Hepatocyte (in vitro differentiated cells): ENCODE data around the gene DBP. TPM values are rescaled to one million over a fixed set of nuclear protein-coding genes. Genes with fewer than 3 reads are reported as not detected.

Experiments used
- DNase-seq: peaks from one replicate; pipeline ENCODE4 v3.0.0-alpha.2; 2016; ENCODE audit warnings: low spot score
- H2AFZ ChIP-seq: fragments of 200-600 bp; sonication (generic); 2 replicates; pipeline ENCODE4 v1.6.0; 2016; ENCODE audit warnings: antibody characterized with exemption, mild to moderate bottlenecking
- H3K27ac ChIP-seq: fragments of 200-600 bp; sonication (generic); 2 replicates; pipeline ENCODE4 v1.5.1; 2016; ENCODE audit warnings: mild to moderate bottlenecking
- H3K27me3 ChIP-seq: fragments of 200-600 bp; sonication (generic); 2 replicates; pipeline ENCODE4 v1.6.1; 2016
- H3K36me3 ChIP-seq: fragments of 200-600 bp; sonication (generic); replicated peaks from 2 replicates; pipeline ENCODE4 v1.5.1; 2016; ENCODE audit warnings: low read depth; ENCODE audit not compliant: insufficient read depth
- H3K4me1 ChIP-seq: fragments of 200-600 bp; sonication (generic); 2 replicates; pipeline ENCODE4 v1.5.1; 2016; ENCODE audit warnings: mild to moderate bottlenecking, moderate library complexity; ENCODE audit not compliant: insufficient read depth
- H3K4me2 ChIP-seq: fragments of 200-600 bp; sonication (generic); 2 replicates; pipeline ENCODE4 v1.6.0; 2016
- H3K4me3 ChIP-seq: fragments of 200-600 bp; sonication (generic); 2 replicates; pipeline ENCODE4 v1.5.1; 2016; ENCODE audit warnings: mild to moderate bottlenecking
- H3K79me2 ChIP-seq: fragments of 200-600 bp; sonication (generic); 2 replicates; pipeline ENCODE4 v1.6.0; 2017; ENCODE audit warnings: mild to moderate bottlenecking
- H3K9me2 ChIP-seq: fragments of 200-600 bp; sonication (generic); replicated peaks from 2 replicates; pipeline ENCODE4 v1.6.0; 2017; ENCODE audit warnings: mild to moderate bottlenecking; ENCODE audit not compliant: insufficient read depth
- H3K9me3 ChIP-seq: fragments of 200-600 bp; sonication (generic); 2 replicates; pipeline ENCODE4 v1.5.1; 2016; ENCODE audit warnings: low read depth, mild to moderate bottlenecking
- H4K20me1 ChIP-seq: fragments of 200-600 bp; sonication (generic); 2 replicates; pipeline ENCODE4 v1.6.0; 2016; ENCODE audit warnings: mild to moderate bottlenecking; ENCODE audit not compliant: insufficient read depth, poor library complexity, severe bottlenecking
- CTCF ChIP-seq: fragments of 200-600 bp; sonication (generic); IDR thresholded peaks from 2 replicates; pipeline ENCODE4 v1.5.1; 2016; ENCODE audit warnings: antibody characterized with exemption, mild to moderate bottlenecking; ENCODE audit not compliant: poor library complexity
- EZH2 ChIP-seq: fragments of 200-600 bp; sonication (generic); IDR thresholded peaks from 2 replicates; pipeline ENCODE4 v1.6.1; 2016; ENCODE audit warnings: antibody characterized with exemption, mild to moderate bottlenecking, borderline replicate concordance
- EZH2phosphoT487 ChIP-seq: fragments of 200-600 bp; sonication (generic); IDR thresholded peaks from one replicate; pipeline ENCODE4 v1.6.1; 2018; ENCODE audit warnings: antibody characterized with exemption, mild to moderate bottlenecking, low read depth, moderate library complexity; ENCODE audit not compliant: unreplicated experiment, severe bottlenecking
- WGBS: methylation state at CpG from one replicate; pipeline ENCODE4 v1.1.6; 2016; ENCODE audit warnings: low lambda C conversion rate; ENCODE audit errors: missing lambda C conversion rate; 5-methylcytosine and 5-hydroxymethylcytosine counted together
- polyA plus RNA-seq: library from polyadenylated mRNA; unstranded; fragments of >200 nt; fragmentation: Nextera tagmentation; extraction: Ambion mirVana; gene quantifications from 2 replicates; pipeline ENCODE4 v1.2.1, GENCODE V29; 2016
- total RNA-seq: library from RNA; depleted of rRNA; stranded (reverse); fragments of >200 nt; gene quantifications from 2 replicates; pipeline ENCODE4 v1.2.3, GENCODE V29; 2014

DBP gene
- total and polyA plus RNA-seq, 2 experiments from 2014 or later: 5.4 to 11.8 TPM

GRCh38 chr19:48596679-48597465 is 40.3 kb downstream of the DBP start:
- no peaks in the 10 kb centered on the region for H3K4me1 ChIP-seq
- no peak for DNase-seq
- no peaks in the 10 kb centered on the region for H3K9me3 ChIP-seq
- no peaks in the 10 kb centered on the region for H3K36me3 ChIP-seq
- no peaks in the 10 kb centered on the region for H3K79me2 ChIP-seq
- H4K20me1 ChIP-seq: no peaks in the 10 kb centered on the region
- no peak overlapping the region for H3K4me3 ChIP-seq
- no peak overlapping the region for H3K27ac ChIP-seq
- H3K4me2 ChIP-seq: no peak overlapping the region
- no peaks in the 10 kb centered on the region for H3K27me3 ChIP-seq
- H3K9me2 ChIP-seq: no peaks in the 10 kb centered on the region
- TF ChIP-seq CTCF (no peak), EZH2phosphoT487 (no peak), EZH2 (no peak)
- H2AFZ ChIP-seq: no peak overlapping the region
- WGBS: 86% methylated on average over 39 of the region's 39 CpGs

- Histone ChIP-seq H3K4me1 (no peaks in the 10 kb centered on the region), H2AFZ (no peak overlapping the region), H3K4me3 (no peak overlapping the region), H3K27ac (no peak overlapping the region), H3K9me2 (no peaks in the 10 kb centered on the region), H3K27me3 (no peaks in the 10 kb centered on the region), H3K79me2 (no peaks in the 10 kb centered on the region), H3K9me3 (no peaks in the 10 kb centered on the region), H3K36me3 (no peaks in the 10 kb centered on the region), H4K20me1 (no peaks in the 10 kb centered on the region), H3K4me2 (no peak overlapping the region)
- WGBS: 87% methylated on average over 3 of the region's 4 CpGs
- no peak for DNase-seq
- TF ChIP-seq EZH2phosphoT487: no peak
- no peak for TF ChIP-seq EZH2
- TF ChIP-seq CTCF: no peak
Observed at GRCh38 chr19:48596237-48596636, 40.9 kb downstream of the DBP start.

- H3K4me2 ChIP-seq: no peak overlapping the region
- TF ChIP-seq EZH2 (no peak), CTCF (no peak), EZH2phosphoT487 (no peak)
- no peak overlapping the region for H3K27ac ChIP-seq
- H4K20me1 ChIP-seq: no peaks in the 10 kb centered on the region
- 88% methylated on average over 6 of the region's 6 CpGs for WGBS
- H3K4me3 ChIP-seq: no peak overlapping the region
- H3K4me1 ChIP-seq: no peaks in the 10 kb centered on the region
- no peaks in the 10 kb centered on the region for H3K27me3 ChIP-seq
- H3K79me2 ChIP-seq: no peaks in the 10 kb centered on the region
- no peaks in the 10 kb centered on the region for H3K36me3 ChIP-seq
- H3K9me3 ChIP-seq: no peaks in the 10 kb centered on the region
- no peak overlapping the region for H2AFZ ChIP-seq
- no peaks in the 10 kb centered on the region for H3K9me2 ChIP-seq
- DNase-seq: no peak
Observed at GRCh38 chr19:48595833-48596232, 41.3 kb downstream of the DBP start.
